GF-D8 (cell line): Measurements from ENCODE around the gene SLC35F3.
"Not testable (repeated sequence)": the region's sequence is repeated elsewhere in the genome, so short reads cannot be mapped to it uniquely, and the experiment has no call there.

Experiments used
- DNase-seq: peaks from one replicate; lab custom pipeline; 2025; lab: John Stamatoyannopoulos, UW

The SLC35F3 gene

DNA sequence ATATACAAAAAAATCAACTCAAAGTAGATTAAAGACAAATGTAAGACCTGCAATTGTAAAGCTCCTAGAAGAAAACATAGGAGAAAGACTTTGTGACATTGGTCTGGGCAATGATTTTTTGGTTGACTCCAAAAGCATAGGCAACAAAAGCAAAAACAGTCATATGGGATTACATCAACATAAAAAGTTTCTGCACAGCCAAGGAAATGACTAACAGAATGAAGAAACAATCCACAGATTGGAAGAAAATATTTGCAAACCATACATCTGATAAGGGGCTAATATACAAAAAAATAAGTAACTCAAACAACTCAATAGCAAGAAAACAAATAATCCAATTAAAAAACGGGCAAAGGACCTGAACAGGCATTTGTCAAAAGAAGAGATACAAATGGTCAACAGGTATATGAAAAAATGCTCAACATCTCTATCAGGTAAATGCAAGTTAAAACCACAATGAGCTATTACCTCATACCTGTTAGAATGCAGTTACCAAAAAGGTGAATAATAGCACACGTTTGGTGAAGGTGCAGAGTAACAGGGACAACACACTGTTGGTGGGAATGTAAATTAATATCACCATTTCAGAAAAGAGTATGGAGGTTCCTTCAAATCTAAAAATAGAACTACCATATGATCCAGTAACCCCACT, 295.1 kb downstream of the SLC35F3 start:
- DNase-seq, result no peak

GRCh38 chr1:234200566-234200965, 296.1 kb downstream of the SLC35F3 start:
- no peak for DNase-seq

DNA sequence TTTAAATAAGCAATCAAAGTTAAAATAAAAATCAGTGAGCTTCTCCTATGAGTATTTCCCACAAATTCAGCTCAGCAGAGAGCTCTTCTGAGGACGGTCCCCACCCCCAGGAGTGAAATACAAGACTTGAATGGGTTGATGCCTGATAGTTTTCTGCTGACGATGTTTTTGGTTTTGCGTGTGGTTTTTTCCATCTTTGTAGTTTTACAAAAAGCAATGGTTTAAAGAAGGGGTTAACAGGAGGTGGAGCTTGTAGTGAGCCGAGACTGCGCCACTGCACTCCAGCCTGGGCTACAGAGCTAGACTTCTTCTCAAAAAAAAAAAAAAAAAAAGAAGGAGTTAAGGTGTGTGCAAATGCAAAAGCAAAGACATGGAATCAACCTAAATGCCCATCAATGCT, 297.1 kb downstream of the SLC35F3 start:
- no peak for DNase-seq

DNA sequence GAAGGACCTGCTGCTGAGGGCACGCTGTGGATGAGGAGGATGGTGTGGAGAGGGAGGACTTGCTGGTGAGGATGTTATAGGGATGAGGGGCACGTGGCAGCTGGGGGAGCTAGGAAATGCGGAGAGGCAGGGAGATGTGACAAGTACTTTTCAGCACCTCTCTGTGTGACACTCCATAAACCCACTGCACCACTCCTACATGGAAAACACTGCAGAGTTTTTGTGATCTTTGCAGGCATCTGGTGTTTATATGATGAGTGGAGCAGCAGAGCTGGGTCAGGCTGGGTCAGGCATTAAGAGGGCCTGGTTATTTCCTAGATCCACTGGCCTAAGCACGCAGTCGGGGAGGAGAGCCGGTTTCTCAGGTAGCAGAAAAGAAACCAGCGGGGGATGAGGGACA, 301.5 kb downstream of the SLC35F3 start:
- DNase-seq, result no peak

DNA sequence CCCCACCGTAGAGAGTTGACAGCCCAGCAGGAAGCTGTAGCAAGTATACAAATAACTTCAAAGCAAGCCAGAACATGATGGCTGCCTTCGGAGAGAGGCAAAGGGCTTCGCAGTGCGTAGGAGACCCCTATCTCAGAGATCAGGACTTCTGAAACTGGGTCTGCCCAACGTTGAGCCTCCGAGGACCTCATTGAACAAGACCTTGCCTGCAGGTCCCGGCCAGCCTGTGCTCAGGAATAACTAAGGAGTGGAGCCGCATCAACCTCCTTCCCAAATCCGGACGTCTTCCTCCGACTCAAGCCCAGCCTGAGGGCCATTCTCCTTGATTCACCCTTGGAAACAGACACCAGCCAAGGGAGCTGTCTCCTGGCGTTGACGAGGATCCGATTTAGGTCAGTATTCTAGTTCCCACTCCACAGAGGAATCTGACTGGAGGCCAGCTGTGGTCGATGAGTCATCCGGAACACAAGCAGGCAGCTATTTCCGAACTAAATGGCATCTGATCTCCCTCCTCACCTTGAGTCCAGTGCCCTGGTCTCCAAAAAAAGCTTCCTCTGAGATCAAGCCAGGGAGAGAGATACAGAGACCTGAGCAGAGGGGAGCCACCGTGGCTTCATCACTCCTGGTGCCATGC, 302.3 kb downstream of the SLC35F3 start:
- DNase-seq, result no peak

DNA sequence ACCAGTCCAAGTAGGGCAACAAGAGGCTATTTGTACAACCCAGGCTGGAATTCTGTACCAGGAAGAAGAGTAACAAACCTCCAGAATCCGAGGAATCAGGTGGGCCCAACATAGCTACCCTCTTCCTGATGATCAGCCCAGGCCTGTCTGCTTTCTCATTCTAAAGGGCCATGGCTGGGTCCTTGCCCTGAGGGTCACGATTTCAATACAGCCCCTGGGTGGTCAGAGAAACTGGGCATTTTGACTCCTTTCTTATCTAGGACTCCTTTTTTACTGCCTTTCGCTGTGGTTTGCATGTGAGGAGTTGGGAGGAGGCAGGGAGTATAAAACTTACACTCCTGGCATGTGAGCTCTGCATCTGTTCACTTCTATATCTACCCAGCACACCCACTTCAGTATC, 303.9 kb downstream of the SLC35F3 start:
- DNase-seq, result no peak

GRCh38 chr1:234208791-234209190, 304.3 kb downstream of the SLC35F3 start:
- no peak for DNase-seq

GRCh38 chr1:234210429-234210828, 306.0 kb downstream of the SLC35F3 start:
- DNase-seq, result not testable (repeated sequence)

- not testable (repeated sequence) for DNase-seq
These were observed 307.4 kb downstream of the SLC35F3 start for GRCh38 chr1:234211855-234212254.

DNA sequence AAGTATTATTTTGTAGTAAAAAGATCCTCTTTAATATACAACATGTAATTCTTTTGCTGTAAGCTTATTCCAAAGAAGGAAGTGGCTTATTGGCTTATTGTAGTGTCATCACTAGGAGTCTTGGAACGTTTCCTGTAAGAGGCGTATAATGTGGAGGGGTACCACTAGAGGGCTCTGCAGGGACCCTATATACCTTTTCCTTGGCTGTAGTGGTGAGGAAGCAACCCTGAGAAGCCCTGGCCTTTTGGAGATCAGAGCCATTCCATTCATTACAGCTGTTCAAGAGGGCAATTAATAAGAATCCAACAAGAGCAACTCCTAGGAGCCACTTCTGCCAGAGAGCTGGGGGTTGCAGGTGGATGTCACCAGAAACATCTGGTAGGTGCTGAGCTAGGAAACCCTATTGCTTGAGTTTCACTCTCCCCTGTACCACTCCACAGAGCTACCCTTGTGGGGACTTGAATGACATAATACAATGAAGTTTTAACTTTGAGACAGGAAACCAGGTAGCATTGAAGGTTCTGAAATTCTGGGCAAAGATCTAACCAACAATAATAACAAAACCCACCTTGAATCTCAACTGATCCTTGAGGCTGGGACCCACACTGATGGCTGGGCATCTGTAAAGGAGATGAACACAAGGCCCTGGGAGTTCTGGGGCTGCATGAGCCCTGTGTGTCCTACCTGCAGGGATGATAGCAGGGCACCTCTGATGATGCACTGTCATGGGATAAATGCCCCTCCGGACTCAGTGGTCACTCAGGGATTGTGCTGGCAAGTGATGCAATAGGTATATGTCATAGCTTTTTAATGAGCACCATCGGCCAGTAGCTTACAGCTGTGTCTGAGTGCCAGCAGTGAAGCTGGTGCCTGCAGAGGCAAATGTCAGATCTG, 308.5 kb downstream of the SLC35F3 start:
- no peak for DNase-seq

- DNase-seq, result no peak
These were observed 309.2 kb downstream of the SLC35F3 start for GRCh38 chr1:234213658-234214128.

GRCh38 chr1:234214129-234214910, 309.8 kb downstream of the SLC35F3 start:
- DNase-seq, result no peak

- DNase-seq, result no peak
These were observed 310.7 kb downstream of the SLC35F3 start for GRCh38 chr1:234214911-234215892.

GRCh38 chr1:234216116-234216703, 311.7 kb downstream of the SLC35F3 start:
- no peak for DNase-seq

DNA sequence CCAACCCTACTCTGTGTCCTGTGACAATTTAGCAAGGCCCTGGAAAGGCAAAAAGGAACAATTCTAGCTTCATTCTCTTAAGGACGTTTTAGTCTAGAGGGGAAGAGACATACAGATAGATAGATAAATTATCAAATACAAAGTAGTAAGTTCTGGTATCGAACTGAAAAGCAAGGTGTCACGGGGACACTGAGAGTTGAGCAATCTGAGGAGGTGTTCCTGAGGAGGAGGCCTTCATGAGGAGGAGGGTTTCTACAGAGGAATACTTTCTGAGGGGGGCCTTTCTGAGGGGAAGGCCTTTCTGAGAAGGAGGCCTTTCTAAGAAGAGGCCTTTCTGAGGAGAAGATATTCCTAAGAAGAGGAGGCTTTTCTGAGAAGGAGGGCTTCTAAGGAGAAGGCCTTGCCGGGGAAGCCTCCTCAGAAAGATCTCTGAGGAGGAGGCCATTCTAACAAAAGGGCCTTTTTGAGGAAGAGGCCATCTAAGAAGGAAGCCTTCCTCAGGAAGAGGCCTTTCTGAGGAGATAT, 312.9 kb downstream of the SLC35F3 start:
- DNase-seq, result no peak

- no peak for DNase-seq
These were observed 313.6 kb downstream of the SLC35F3 start for GRCh38 chr1:234218078-234218477.

GRCh38 chr1:234219711-234220110, 315.2 kb downstream of the SLC35F3 start:
- no peak for DNase-seq

GRCh38 chr1:234221601-234222000, 317.1 kb downstream of the SLC35F3 start:
- no peak for DNase-seq

DNA sequence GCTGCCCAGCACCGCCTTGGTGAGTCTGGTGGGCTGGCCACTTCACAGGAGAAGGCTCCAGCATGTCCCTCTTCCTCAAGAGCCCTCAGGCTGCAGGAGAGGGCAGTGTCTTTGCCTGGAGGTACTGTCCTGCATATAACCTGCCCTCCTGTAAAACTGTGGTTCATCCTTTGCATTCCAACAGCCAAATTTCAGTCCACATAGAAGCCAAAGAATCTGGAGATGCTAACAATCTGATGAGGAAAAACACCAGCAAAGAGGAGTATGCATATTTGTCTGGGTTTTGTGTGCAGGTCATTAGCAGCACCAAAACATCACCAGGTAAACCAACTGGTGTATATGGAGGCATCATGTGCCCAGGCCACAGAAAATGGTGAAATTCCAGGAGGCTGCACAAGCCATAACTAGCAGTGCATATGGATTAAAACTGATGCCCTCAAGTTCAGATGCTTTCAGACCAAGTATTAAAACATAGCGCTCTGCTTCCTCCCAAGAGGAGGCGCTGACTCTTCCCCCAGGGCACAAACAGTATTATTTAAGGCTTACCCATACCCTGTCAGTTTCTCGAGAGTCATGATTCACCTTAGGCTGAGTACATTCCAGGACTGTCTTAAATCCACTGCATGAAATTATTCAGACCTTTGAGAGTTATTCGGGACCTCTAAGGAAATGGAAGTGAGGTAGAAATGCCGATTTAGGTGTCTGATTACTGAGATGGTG, 318.2 kb downstream of the SLC35F3 start:
- DNase-seq, result no peak
